HTR-8/SVneo (cell line): ENCODE results near the gene ERCC1.
"Not testable (repeated sequence)": the region's sequence is repeated elsewhere in the genome, so short reads cannot be mapped to it uniquely, and the experiment has no call there.

ENCODE experiments used
- DNase-seq: peaks from one replicate; pipeline ENCODE4 v3.0.0; 2011; ENCODE audit warnings: low spot score, mixed read lengths; ENCODE audit not compliant: insufficient read length
- FAIRE-seq: peaks from 2 replicates; lab custom pipeline; 2011; peaks lifted over from hg19 to GRCh38; lab: Jason Lieb, UNC

Gene ERCC1

DNA sequence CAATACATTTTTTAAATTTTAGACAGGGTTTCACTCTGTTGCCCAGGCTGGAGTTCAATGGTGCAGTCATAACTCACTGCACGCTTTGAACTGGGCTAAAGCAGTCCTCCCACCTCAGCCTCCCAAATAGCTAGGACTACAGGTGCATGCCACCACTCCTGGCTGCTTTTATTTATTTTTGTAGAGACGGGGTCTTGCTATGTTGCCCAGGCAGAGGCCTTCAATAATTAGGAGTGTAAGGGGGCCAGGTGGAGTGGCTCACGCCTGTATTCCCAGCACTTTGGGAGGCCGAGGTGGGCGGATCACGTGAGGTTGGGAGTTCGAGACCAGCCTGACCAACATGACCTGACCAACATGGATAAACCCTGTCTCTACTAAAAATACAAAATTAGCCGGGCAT, 8.8 kb upstream of the ERCC1 start:
- DNase-seq, FAIRE-seq: not testable (repeated sequence)

DNA sequence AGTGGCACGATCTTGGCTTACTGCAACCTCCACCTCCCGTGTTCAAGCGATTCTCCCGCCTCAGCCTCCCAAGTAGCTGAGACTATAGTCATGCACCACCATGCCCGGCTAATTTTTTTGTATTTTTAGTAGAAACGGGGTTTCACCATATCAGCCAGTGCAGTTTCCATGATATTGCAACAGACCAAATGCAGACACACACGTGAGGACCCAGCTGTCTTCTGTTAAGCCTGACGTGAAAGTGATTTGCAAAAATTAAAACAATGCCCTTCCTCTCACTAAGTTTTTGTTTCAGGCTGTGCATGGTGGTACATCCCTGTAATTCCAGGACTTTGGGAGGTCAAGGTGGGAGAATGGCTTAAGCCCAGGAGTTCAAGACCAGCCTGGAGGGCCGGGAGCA, 7.3 kb upstream of the ERCC1 start:
- not testable (repeated sequence) for DNase-seq, FAIRE-seq

DNA sequence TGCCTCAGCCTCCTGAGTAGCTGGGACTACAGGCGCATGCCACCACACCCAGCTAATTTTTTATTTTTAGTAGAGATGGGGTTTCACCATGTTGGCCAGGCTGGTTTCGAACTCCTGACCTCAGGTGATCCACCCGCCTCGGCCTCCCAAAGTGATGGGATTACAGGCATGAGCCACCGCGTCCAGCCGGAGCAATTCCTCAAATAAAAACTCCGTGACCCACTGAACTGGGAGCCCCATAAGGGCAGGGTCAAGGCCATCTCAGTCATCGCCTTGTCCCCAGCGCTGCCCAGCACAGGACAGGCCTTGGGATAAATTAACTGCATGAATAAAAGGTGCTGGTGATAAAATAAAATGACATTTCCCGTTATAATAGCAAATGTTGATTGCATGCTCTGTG, 6.2 kb upstream of the ERCC1 start:
- FAIRE-seq, DNase-seq: not testable (repeated sequence)

DNA sequence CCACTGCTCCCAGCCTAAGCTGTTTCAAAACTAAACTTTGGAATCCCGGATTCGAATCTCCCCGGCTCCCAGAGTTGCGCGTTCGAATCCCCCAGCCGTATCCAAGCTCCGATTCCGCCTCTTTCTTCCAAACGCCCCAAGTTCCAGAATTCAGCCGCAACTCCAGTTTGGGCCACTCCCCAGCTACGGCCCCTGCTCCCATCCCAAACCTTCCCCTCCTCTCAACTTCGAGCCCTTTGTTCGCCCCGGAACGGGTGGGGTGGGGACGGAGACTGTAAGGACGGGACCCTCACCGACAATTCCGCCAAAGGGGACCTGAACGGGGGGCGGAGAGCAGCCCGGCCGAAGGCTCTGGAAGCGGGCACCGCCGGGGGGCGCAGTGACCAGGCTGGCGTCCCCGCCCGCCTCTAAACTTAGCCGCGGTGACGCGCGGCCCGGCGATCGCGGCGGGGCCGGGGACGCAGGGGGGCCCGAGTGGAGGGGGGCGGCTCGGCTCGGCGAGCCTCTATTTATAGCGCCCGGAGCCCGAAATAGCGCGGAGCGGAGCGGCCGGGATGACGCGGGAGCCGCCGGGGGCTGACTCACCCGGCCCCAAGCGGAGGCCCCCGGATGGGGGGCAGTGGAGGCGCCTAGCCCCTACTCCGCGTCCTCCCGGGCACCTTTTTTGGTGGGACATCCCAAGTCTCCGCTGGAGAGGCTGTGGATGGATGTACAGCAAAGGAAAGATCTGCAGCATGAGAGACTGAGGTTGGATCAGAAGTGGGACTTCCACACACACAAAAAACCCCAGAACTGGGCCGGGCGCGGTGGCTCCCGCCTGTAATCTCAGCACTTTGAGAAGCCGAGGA, 4.9 kb upstream of the ERCC1 start:
- FAIRE-seq (no peak), DNase-seq (no peak)

DNA sequence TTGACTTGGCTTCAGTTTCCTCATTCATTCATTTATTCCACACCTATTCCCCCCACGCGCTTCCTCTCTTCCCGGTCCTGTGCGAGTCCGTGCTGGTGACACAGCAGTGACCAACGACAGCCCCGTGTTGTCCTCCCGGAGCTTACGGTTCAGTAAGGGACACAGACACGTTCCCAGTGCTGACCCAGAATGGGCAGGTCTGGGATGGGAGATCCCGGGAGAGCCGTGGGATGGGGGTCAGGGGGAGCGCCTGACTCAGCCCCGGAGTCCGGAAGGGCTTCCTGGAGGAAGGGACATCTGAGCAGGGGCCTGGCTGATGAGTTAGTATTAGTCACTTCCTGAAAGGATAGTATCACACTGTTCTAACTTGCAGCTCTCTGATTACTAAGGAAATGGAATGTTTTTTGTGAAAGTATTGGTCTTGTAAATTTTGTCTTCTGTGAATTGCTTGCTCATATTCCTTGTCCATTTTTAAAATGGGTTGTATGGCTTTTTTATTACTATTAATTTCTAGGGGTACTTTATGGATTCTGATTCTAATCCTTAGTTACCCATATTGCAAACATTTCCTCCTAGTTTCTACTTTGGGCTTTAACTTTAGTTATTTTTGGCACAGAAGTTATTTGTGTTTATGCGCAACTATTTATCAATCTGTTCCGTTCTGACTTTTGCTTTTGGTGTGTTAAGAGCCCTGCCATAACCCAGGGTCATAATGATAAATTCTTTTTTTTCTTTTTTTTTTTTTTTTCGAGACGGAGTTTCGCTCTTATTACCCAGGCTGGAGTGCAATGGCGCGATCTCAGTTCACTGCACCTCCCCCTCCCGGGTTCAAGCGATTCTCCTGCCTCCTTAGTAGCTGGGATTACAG, 708 bp upstream of the ERCC1 start:
- FAIRE-seq (no peak), DNase-seq (no peak)

DNA sequence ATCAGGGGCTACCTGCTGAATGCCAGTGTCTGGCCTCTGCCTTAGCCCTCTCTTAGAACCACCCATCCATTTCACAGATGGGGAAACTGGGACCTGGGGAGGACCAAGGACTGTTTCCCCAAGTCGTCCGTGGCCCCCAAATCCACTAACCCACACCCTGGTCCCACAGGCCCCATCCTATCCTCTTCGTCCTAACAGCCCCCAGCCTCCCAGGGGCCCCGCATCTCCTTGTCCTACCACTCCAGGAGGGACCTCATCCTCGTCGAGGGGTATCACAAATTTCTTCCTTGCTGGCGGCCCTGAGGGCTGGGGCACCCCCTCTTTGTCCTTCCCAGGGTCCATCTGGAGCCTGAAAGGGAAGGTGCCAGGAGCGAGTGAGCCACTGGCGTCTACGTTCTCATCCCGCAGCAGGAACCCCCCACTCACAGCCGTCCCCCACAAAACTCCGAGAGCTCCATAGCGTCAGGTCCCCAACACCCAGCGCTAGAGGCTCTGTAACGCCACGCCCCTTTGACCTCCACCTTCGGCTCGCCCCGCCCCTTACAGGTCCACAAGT, 606 bp downstream of the ERCC1 start:
- FAIRE-seq, result no peak
- no peak for DNase-seq

DNA sequence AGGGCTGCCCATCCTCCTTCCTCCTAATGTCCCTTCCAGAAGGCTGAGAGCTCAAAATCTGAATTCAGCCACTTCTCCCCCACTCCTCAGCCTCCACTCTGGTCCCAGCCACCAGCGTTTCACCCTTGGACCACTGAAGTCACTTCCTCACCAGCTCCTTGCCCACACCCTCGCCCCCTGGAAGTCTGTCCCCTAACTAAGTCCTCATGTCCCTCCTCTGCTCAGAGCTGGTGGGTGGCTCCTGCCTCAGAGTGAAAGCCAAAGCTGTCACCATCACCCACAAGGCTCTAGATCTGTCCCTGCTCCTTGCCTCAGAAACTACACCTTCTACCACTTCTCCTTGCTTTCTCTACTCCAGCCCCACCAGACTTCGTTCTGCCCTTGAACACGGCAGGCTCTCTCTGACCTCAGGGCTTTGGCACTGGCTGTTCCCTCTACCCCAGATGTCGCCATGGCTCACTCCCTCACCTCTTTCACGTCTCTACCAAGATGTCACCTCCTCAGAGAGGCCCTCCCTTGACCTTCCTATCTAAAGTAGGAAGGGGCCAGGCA, 1.7 kb downstream of the ERCC1 start:
- DNase-seq (no peak), FAIRE-seq (no peak)

DNA sequence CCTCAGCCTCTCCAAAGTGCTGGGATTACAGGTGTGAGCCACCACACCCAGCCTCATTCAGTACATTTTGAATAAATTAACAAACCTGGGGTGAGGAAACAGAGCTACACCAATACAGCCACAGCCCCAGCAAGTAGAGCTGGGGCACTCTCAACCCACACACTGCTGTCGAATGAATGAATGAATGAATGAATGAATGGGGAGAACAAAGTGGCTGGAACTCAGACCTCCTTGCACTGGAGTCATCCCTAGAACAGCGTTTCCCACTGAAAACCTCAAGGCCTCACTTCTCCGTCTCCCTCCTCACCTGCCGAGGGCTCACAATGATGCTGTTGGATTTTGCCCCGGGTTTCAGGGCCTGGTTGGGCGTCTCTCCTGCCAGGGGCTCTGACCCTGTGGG, 2.8 kb downstream of the ERCC1 start:
- DNase-seq (no peak), FAIRE-seq (no peak)

DNA sequence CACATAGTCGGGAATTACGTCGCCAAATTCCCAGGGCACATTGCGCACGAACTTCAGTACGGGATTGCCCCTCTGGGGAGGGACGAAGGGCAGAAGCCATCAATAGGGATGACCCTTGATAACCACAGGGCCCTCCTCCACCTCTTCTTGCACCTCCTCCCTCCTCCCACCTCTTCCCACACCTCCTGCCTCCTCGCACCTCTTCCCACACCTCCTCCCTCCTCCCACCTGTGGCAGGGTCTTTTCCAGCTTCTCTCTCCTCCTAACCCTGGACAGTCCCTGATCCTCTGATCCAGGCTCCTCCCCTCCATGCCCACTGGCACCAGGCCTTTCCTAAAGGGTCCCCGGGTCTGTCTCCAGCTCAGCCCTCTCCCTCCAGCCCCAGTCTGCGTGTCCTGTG, 3.4 kb downstream of the ERCC1 start:
- FAIRE-seq (no peak), DNase-seq (no peak)

DNA sequence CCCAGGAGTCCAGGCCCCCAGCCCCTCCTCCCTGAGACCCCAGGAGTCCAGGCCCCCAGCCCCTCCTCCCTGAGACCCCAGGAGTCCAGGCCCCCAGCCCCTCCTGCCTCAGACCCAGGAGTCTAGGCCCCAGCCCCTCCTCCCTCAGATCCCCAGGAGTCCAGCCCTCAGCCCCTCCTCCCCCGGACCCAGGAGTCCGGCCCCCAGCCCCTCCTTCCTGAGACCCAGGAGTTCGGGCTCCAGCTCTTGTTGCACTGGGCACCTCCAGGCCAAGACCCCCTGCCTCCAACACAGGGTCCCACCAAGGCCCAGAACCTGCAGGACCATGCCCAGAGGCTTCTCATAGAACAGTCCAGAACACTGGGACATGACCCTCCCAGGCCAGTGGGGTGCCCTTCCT, 3.8 kb downstream of the ERCC1 start:
- DNase-seq (no peak), FAIRE-seq (no peak)

DNA sequence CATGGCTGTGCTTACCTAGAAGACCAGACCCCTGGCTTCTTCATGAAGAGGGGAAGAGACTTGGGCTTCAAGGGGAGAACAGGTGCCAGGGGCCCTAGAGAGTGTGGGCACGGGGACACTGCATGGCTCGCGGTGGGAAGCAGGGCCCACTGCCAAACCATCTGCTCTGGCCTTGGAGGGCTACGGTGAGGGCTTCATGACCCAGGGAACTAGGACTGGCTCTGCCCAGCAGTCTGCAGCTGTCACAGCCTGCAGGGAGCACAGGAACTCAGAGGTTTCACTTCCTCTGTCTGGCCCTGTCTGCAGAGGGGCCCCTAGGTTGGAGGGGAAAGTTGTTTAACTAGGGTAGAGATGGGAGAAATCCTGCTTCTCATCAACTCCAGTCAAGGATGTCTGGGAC, 4.3 kb downstream of the ERCC1 start:
- DNase-seq (no peak), FAIRE-seq (no peak)

DNA sequence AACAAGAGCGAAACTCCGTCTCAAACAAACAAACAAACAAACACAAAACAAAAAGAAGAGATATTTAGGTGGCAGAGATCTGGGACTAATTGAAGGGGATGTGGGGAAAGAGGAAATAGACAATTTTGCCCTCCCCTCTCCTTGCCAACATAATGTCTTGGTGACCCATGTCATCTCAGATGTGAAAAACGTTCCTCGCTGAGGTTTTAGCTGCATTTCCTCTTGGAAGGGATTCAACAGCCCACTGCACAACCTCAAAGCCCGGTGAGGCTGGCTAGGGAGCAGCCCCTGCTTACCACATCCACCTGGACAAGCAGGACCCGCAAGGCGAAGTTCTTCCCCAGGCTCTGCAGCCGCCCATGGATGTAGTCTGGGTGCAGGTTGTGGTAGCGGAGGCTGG, 4.9 kb downstream of the ERCC1 start:
- DNase-seq, result no peak
- FAIRE-seq, result no peak

DNA sequence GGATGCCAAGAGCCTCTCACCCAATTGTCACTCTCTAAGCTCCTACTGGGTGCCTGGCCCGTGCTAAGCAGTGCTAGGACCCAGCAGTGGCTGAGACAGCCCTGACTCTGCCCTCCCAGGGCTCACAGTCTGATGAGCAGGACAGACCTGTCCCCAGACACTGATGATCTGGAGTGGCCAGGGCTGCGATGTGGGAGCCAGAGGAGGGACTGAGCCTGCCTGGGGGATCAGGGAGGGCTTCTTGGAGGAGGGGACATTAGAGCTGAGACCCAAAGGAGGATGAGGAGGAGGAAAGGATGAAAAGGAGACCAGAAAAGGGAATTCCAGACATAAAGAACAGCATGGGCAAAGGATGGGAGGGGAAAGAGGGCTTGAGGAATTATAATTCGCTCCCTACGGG, 6.6 kb downstream of the ERCC1 start:
- no peak for DNase-seq
- FAIRE-seq, result no peak

DNA sequence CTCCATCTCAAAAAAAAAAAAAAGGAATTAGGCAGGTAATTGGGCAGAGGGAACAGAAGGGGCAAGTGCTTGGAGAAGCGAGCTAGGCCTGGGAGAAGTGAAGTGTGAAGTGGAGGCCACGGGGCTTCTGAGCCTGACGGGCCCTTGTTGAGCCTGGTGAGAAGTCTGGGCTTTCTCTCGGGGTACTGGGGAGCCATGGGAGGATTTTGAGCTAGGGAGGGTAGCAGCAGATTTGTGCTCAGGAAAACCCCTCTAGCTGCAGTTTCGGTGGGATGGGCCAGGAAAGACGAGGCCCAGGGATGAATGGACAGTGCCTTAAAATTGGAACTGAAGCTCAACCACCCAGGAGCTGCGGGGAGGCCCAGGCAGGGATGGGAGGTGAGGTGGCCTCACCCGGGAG, 9.2 kb downstream of the ERCC1 start:
- FAIRE-seq, result no peak
- no peak for DNase-seq

DNA sequence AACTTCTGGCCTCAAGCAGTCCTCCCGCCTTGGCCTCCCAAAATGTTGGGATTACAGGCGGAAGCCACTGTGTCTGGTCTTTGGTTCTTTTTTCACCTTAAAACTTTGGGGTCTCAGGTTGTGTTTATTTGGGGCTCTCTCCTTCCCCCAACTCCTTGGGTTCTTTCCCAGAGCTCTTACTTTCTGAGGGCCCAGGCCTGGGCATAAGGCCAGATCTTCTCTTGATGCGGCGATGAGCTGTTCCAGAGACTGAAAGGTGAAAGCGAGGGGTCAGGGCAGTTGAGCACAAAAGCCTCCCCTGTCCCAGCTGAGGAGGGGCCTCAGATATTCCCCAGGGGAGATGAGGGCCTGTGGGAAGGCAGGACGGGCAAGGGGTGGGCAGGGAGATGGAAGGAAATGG, 10.2 kb downstream of the ERCC1 start:
- FAIRE-seq, result no peak
- DNase-seq, result no peak

DNA sequence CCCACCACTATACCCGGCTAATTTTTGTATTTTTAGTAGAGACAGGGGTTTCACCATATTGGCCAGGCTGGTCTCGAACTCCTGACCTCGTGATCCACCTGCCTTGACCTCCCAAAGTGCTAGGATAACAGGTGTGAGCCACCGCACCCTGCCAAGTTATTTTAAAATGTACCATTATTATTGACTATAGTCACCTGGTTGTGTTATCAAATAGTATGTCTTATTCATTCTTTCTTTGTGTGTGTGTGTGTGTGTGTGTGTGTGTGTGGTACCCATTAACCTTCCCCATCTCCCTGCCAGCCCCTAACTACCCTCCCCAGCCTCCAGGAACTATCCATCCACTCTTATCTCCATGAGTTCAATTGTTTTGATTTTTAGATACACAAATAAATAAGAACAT, 13.4 kb downstream of the ERCC1 start:
- not testable (repeated sequence) for FAIRE-seq, DNase-seq

DNA sequence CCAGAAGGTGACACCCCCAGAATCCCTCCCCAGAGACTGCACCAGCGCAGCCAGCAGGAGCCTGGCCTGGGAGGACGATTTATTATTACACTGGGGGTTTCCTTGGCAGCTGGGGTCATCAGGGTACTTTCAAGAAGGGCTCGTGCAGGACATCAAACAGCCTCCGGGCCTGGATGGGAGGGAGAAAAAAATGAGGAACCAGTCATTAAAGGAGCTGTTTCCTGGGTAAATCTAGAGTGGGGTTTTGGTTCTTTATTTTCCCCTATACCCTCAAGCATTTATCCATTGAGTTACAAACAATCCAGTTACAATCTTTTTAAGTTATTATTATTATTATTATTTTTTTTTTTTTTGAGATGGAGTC, 14.2 kb downstream of the ERCC1 start:
- no peak for FAIRE-seq
- DNase-seq, result no peak

DNA sequence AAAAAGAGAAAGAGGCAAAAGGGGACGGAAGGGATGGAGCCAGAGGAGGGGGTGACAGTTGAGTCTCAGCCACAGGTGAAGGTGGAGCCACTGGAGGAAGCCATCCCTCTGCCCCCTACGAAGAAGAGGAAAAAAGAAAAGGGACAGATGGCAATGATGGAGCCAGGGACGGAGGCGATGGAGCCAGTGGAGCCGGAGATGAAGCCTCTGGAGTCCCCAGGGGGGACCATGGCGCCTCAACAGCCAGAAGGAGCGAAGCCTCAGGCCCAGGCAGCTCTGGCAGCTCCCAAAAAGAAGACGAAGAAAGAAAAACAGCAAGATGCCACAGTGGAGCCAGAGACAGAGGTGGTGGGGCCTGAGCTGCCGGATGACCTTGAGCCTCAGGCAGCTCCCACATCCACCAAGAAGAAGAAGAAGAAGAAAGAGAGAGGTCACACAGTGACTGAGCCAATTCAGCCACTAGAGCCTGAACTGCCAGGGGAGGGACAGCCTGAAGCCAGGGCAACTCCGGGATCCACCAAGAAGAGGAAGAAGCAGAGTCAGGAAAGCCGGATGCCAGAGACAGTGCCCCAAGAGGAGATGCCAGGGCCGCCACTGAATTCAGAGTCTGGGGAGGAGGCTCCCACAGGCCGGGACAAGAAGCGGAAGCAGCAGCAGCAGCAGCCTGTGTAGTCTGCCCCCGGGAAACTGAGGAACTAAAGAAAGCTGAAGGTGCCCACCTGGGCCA, 14.7 kb downstream of the ERCC1 start:
- DNase-seq (no peak), FAIRE-seq (no peak)

DNA sequence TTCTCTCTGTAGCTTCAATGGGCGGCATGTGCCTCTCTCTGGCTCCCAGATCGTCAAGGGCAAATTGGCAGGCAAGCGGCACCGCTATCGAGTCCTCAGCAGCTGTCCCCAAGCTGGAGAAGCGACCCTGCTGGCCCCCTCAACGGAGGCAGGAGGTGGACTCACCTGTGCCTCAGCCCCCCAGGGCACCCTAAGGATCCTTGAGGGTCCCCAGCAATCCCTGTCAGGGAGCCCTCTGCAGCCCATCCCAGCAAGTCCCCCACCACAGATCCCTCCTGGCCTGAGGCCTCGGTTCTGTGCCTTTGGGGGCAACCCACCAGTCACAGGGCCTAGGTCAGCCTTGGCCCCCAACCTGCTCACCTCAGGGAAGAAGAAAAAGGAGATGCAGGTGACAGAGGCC, 15.6 kb downstream of the ERCC1 start:
- FAIRE-seq, result no peak
- DNase-seq, result no peak

DNA sequence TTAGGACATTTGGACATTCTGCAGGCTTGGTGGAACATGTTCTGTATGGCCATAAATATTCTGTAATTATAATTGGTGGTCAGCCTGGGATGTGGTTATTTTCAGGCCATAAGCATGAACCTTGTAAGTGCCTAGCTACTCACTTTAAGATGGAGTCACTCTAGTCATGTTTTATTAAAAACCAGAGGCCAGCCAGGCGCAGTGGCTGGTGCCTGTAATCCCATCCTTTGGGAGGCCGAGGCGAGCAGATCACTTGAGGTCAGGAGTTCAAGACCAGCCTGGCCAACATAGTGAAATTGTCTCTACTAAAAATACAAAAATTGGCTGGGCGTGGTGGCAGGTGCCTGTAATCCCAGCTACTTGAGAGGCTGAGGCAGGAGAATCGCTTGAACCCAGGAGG, 16.1 kb downstream of the ERCC1 start:
- not testable (repeated sequence) for FAIRE-seq, DNase-seq
